HG02610 (cell line): ENCODE measurements around the gene NECAB2.
"Not testable (repeated sequence)": the region's sequence is repeated elsewhere in the genome, so short reads cannot be mapped to it uniquely, and the experiment has no call there.

ENCODE experiments used
- ATAC-seq: cut with Tn5 transposase; IDR thresholded peaks from one replicate; pipeline ENCODE4 v1.9.1; 2021; ENCODE audit warnings: mild to moderate bottlenecking, moderate library complexity; ENCODE audit not compliant: unreplicated experiment

The NECAB2 gene

DNA sequence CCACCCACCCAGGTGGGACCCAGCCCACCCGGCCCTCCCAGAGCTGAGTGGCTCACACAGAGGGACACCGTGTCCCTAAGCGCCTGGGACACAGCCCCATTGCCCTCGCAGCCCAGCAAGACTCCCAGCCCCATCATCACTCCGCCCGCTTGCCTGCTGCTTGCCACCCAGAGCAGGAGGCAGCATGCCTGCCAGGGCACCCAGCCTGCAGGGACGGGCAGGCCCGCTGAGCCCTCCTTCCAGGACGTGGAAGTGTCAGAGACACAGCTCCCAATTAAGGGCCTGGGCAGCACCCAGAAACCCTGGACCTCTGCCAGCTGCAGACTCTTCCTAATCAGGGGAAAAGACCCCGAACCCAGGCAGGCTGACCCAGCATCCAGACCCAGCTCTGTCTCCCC is 32.2 kb upstream of the NECAB2 start:
- no peak for ATAC-seq

DNA sequence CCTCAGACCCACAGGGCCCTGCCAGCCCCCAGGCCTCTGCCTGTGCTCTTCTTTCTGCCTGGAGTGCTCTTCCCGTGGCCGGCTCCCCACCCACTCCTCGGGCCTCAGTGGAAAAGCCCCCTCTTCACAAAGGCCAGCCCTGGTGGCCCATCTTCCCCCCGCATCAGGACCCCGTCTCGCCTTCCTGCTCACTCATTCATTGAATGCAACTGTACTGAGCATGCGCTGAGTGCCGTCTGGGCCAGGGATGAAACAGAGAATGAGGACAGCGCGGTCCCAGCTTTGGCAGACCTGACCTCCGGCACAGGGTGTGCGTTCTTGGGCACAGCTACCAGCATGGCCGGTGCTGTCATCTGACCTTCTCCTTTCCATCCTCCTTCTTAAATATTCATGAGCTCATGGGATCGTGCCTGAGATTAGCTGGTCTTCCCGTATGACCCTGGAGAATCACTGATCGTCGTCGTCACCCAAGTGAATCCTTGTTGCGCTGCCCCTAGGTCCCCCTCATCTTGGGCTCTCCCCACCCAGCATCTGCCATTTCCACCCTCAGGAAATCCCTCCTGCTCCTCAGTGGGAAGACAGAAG is 31.4 kb upstream of the NECAB2 start:
- no peak for ATAC-seq

DNA sequence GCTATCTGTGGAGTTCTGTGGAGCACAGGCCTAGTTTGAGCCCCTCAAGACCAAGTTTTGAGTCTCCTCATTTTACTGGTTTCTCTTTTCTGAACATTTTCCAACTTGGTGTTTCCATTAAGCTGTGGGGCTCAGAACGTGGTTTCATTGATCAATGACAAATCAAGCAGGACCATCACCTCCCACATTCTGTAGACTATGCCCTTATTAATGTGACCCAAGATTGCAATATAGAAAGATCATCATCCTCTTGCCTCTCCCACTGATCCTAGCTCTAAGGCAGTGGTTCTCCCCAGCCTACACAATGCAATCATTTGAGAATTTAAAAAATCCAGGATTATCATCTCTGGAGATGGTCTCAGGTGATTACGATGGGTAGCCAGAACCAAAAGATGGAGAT is 30.8 kb upstream of the NECAB2 start:
- ATAC-seq, result no peak

DNA sequence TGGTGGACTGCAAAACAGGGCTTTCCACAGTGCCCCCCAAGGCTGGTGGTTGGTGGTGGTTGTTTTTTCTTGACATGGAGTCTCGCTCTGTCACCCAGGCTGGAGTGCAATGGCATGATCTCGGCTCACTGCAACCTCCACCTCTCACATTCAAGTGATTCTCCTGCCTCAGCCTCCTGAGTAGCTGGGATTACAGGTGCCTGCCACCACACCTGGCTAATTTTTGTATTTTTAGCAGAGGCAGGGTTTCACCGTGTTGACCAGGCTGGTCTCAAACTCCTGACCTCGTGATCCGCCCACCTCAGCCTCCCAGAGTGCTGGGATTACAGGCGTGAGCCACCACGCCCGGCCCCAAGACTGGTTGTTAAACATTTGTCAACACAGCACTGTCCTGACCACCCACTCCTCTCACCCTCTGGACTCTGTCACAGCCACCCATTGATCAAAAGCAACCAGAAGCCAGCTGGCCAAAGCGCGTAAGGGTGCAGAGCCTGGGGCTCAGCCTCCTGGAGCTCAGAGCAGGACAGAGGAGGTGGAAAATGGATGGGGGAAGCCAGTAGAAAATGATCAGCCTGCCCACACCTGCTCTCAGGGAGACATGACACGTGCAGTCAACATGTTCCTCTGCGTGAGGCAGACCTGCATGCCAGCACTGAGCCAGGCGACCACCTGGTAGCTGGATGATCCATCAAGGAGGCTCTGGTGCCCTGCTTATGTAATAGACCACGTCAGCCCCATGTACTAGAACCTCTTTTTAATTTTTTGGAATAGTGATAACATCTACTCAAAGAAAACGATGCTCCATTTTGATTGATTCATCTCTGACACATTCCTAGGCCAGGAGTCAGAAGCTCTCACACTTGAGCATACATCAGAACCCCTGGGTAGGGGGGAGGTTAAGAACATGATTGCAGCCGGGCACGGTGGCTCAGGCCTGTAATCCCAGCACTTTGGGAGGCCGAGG is 29.8 kb upstream of the NECAB2 start:
- ATAC-seq, result no peak

DNA sequence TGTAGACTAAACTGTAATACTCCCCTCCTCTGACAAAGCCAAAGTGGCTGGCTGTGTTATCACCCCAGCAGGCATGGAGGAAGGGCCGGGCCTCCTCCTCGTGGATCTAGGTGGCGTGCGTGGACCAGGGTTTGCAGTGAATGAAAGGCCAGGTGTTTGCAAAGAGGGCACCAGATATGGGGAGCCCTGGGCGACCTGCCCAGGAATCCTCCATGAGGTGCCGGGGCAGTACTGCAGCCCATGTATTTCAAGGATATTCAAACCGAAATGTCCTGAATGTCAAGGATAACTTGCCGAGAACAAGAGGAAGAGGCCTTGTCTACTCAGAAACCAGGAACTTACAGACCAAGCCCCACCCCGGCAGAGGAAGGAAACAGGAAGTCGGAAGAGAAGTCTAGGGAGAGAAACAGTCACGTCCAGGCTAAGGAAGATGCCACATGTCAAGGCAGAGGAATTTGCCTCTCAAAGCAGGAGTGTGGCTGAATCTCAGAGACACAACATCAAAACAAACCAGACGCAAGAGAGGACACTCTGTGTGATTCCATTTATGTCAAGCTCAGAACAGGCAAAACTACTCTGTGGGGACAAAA is 28.7 kb upstream of the NECAB2 start:
- ATAC-seq, result no peak

DNA sequence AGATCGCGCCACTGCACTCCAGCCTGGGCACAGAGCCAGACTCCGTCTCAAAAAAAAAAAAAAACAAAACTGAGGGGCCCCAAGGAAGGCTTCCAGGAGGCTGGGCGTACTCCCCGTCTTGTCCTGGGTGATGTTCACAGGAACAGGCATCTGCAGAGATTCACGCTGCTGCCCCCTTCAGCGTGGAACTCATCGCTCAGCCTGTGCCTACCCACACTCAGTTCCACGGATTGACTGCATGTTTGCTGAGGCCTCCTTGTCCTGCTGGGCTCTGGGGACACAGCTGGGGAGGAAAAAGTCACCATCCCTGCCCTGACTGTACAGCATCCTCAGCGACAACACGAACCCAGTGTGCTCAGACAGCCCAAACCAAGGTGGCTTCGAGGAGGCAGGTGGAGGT is 27.9 kb upstream of the NECAB2 start:
- ATAC-seq, result no peak

DNA sequence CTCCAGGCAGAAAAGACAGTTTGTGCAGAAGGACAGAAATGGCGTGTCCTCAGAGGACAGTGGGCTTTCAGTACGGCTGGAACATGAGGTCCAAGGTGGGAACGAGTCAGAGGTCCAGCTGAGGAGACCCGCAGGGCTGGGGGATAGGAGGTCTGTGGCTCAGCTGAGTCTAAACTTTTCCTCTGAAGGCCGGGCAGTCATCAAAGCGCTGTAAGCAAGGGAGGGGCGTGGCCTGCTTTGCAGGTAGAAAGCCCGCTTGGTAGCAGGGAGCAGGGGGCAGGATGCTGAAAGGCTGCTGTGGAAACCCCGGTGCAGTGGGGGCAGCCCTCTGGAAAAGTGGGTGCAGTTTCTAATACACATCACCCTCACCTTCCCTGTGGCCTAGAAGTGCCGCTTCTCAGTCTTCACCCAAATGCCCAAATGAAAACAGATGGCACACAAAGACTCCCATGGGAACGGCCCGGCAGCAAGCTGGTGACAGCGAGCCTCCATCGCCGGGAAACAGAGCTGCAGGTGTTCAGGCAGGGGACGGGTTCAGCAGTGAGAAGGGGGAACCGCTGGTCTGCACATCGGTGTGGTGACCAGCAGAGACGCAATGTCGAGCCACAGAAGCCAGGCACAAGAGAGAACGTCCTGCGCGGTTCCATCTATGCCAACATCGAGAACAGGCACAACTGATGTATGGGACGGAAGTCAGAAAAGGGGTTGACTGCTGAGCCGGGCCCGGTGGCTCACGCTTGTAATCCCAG is 27.2 kb upstream of the NECAB2 start:
- ATAC-seq, result no peak

DNA sequence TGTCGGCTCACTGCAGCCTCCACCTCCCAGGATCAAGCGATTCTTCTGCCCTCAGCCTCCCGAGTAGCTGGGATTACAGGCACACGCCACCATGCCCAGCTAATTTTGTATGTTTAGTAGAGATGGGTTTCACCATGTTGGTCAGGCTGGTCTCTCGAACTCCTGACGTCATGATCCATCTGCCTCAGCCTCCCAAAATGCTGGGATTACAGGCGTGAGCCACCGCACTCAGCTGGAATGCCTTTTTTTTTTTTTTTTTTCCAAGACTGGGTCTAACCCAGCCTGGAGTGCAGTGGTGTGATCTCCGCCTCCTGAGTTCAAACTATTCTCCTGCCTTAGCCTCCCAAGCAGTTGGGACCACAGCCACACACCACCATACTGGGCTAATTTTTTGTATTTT is 26.5 kb upstream of the NECAB2 start:
- ATAC-seq, result not testable (repeated sequence)

DNA sequence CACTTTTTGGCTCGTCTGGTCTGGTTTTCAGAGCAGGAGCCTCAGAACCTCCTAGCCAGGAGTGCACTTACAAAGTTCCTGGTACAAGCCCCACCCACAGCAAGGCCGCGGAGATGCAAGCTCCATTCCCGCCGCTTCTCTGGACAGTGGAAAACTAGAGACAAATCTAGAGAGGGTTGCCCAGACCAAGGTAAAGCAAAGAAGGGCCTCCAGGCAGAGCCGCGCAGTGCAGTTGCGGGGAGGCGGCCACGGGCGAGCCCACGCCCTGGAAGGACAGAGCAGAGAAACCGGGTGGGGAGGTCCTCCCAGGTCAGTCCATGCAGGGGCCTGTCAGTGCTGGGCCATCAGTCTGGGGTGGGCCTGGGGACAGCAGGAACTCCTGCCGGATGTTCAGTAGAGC is 26.0 kb upstream of the NECAB2 start:
- ATAC-seq, result no peak

DNA sequence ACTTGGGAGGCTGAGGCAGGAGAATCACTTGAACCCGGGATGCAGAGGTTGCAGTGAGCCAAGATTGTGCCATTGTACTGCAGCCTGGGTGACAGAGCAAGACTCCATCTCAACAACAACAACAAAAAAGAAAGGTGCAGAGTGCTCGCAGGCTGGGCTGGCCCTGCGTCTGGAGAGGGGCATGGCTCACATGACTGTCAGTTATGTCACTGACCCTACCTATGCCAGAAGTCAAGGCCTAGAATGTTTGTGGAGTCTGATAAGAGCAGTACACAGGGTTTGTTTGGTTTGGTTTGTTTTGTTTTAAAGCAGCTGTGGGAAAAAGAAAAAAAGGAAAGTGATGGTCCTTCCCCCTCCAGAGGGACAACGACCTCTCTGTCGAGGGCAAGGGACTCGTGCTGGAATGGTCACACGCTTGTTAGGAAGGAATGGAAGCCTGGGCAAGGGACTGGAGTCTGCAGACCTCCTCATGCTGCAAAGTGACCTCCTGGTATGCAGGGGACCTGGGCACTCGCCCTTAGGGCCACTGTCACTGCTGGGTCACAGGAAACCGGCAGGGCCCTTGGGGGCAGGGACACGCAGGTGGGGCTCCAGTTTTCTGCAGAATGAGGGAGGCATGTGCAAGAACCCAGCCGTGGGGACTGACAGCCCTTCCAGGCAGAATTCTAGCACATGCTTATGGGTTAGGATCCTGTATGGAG is 25.1 kb upstream of the NECAB2 start:
- ATAC-seq, result no peak

DNA sequence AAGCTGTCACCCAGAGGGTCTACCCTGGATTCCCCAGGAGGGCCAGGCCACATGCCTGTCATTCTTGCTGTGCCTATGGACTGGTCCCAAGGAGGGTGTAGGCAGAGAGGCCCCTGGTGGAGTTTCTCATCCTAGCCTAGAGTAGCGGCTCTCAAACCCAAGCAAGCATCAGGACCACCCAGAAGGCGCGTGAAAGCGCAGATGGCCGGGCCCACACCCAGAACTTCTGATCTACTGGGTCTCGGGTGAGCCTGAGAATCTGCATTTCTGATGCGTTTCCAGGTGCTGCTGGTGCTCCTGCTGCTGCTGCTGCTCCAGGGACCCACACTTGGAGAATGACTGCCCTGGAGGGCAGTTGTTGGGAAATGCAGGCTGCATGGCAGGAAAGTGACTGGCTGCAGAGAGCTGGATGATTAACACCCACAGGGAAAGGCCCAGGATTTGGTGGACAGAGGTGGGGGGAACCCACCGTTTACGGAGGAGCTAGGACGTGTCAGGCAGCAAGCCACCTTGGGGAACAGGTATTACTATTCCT is 24.5 kb upstream of the NECAB2 start:
- no peak for ATAC-seq

DNA sequence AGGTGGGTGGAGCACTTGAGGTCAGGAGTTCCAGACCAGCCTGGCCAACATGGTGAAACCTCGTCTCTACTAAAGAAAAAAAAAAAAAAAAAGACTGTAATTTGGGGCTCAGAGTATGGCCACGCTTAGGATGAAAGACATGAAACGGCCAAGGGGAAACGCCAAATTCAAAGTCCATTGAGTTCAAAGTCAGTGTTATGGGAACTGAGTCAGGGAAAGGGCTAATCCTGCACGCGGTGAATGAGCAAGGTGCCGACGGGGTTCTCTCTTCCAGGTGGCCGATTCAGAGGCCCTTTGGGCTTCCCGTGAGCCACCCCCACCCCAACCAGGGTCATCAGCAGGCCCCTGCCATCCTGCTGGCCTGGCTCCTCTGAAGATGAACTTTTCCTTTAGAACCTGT is 22.5 kb upstream of the NECAB2 start:
- no peak for ATAC-seq

DNA sequence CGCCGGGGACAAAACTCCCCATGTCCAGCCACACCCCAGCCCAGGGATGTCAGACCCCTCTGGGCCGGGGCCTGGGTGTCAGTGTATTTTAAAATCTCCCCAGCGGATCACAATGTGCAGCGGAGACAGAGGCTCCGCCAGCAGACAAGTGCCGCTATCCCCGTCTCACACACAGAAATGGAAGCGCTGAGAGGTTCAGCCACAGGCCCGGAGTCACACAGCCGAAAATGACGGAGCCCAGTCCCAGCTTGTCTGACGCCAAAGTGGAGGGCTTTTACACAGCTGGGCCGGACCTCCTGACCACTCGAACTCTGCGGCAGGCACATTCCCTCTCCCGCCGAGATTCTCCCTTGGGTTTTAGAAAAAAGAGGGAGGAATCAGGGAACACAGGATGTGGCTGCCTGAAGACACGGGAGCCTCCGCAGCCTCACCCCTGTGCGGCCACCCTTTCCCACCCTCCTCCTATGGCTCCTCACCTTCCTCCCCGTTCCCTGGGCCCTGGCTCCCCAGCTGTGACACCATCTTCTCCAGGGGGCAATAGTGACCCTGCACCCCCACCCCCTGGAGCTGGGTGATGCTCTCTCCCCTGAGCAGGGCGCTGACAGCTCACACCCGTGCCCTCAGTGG is 21.8 kb upstream of the NECAB2 start:
- ATAC-seq, result no peak

DNA sequence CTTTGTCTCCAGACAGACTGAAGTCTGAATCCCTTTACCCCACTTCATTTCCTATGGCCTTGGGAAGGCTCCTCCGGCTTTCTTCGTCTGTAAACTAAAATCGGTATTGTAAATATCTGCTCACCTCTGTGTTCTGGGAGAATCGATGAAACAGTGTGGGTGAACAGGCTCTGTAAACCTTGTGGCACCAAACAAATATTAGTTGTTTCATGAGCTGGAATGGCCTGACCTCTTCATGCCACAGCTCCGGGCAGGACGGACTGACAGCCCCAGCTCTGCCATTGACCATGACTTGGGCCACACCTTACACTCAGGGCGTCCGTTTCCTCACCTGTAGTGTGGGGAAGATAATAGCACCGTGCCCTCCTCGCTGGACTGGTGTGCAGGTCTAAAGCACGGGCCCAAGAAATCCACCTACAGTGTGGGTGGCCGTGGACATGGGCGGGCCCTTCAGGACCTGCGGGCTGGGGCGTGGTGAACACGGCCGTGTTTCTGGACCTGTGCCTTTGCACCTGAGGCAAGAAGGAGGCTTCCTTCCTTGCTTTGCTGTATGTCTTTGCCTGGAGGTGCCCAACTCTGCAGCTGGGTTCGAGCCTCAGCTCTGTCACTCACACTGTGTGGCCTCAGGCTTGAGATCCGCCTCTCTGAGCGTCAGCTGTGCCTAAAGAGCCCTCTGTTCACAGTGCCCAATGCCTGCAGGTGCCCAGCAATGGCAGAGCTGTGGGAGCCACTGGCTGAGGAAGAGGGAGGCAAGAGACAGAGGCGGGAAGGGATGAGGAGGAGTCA is 21.1 kb upstream of the NECAB2 start:
- no peak for ATAC-seq

DNA sequence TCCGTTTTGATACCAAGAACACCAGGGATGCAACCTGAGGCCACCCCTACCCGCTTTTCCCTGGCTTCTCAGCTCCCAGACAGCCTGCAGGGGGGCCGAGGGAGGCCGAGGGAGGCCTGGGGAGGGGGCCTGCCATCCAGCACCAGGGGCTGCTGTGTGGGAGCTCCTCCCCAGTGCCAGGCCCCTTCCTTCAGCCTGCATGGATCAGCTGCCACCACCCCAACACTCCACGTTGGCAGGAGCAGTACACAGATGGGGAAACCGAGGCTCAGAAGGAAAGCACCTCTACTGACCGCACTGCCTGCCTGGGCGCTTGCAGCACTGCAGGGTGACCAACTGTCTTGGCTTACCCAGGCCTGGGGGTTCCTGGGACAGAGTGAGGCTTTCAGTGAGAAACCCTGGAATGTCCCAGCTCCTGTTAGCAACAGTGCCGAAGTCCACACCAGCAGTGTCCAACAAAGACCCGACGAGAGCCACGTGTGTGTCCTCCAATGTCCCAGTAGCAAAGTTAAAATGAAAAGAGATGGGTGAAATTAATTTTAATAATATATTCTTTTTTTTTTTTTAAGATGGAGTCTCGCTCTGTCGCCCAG is 20.3 kb upstream of the NECAB2 start:
- ATAC-seq, result no peak

DNA sequence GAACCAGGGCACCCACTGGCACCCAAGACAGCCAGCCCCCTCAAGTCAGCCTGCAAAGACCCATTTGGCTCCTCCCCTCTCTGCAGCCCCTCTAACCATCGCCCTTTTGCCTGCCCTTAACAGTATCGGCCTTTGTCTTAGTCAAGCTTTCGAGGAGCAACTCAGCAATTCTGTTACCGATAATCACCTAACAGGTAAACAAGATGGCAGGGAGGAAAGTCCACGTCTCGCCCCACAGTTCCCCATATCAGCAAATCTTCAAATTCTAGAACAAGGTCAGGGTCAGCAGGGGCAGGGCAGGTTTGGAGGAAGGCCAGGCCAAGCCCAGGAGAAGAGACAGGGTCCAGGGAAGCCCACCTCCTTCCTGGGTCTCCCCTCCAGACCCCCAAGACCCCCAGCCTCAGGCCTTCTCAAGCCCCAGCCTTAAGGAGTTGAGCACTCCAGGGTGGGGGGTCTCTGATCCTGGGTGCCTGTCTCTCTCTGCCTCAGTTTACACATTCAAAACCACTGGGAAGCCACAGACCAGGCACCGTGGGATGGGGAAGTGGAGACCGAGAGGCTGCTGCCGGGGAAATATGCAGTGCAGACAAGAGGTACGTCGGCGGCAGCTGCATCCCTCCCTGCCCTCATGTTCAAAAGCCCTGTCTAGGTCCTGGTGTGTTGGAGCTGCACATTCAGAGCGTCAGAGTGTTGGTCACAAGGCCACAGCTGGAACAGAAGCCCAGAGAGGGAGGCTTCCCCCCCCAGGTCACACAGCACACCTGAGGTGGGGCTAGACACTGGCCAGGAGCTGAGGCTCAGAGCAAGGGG is 18.9 kb upstream of the NECAB2 start:
- ATAC-seq, result no peak

DNA sequence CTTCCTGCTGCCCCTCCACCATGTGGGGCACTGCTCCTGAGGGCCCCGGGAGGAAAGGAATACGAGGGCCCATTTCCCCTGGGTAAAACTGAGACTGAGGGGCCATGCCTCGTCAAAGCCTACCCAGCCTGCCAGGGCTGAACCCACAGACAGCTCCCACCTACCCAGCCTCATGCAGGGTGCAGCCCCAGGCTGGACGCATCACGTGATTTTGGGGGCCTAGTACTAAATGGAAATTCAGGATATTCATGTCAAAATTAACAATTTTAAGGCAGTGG is 18.4 kb upstream of the NECAB2 start:
- no peak for ATAC-seq

DNA sequence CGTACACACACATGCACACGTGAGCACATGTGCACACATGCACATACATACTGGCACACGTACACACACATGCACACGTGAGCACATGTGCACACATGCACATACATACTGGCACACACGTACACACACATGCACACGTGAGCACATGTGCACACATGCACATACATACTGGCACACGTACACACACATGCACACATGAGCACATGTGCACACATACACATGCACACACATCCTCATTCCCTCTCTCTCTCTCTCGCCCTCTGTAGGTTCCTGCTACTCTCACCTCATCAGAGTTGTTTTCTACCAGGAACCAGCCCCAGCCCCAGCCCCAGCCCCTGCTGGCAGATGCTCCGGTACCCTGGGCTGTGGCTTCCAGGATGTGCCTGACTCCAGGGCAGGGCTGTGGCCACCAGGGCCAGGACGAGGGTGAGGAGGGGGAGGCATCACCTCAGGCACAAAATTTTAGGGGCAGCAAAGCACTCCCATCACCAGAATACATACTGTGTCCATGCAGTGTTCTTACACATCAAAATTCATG is 17.1 kb upstream of the NECAB2 start:
- not testable (repeated sequence) for ATAC-seq
